ENCODE measurements around the gene OPCML. TPM values are rescaled to one million over a fixed set of nuclear protein-coding genes. Genes with fewer than 3 reads are reported as not detected.

The OPCML gene
- total RNA-seq, 4 donors from 2014 or later, result 0.16 TPM; not detected in 3

- 58 to 64% methylated on average over 3 of the region's 3 CpGs for WGBS, 2 donors
- no peak for DNase-seq (ENCODE audit: low spot score in 2 of 2)
- no peak overlapping the region for H3K4me3 ChIP-seq (ENCODE audit: low read depth, poor library complexity, severe bottlenecking)
- TF ChIP-seq CTCF (IDR thresholded peaks at IDR 0.05), result no peak
- TF ChIP-seq POLR2A (IDR thresholded peaks at IDR 0.05), result no peak
- intact Hi-C loops (cut with DNase I; ENCODE audit: low total_unique reads), result no loop called here
Observed at GRCh38 chr11:132639403-132639802, 892.9 kb downstream of the OPCML start.

- 47 to 73% methylated on average over 1 of the region's 1 CpG for WGBS, 2 donors
- intact Hi-C loops (cut with DNase I; ENCODE audit: low total_unique reads), result no loop called here
- TF ChIP-seq CTCF (IDR thresholded peaks at IDR 0.05) (no peak), POLR2A (IDR thresholded peaks at IDR 0.05) (no peak)
- DNase-seq (ENCODE audit: low spot score in 2 of 2), result no peak
- H3K4me3 ChIP-seq (ENCODE audit: low read depth, poor library complexity, severe bottlenecking), result no peak overlapping the region
Observed at GRCh38 chr11:132638423-132638822, 893.9 kb downstream of the OPCML start.

- no peak for DNase-seq (ENCODE audit: low spot score in 2 of 2)
- WGBS, 2 donors, result 88 to 91% methylated on average over 4 of the region's 4 CpGs
Observed at GRCh38 chr11:132636523-132636922, 895.8 kb downstream of the OPCML start.

GRCh38 chr11:132632641-132633124 is 899.6 kb downstream of the OPCML start:
- WGBS, 2 donors, result 22 to 33% methylated on average over 9 of the region's 9 CpGs
- intact Hi-C loops (cut with DNase I; ENCODE audit: low total_unique reads), result no loop called here
- TF ChIP-seq POLR2A (IDR thresholded peaks at IDR 0.05) (no peak), CTCF (IDR thresholded peaks at IDR 0.05) (no peak)
- H3K4me3 ChIP-seq (ENCODE audit: low read depth, poor library complexity, severe bottlenecking), result no peak overlapping the region
- DNase-seq (ENCODE audit: low spot score in 2 of 2), result no peak

More at GRCh38 chr11:132636523-132636922, 895.8 kb downstream of the OPCML start:
- TF ChIP-seq CTCF (IDR thresholded peaks at IDR 0.05) (no peak), POLR2A (IDR thresholded peaks at IDR 0.05) (no peak)
- H3K4me3 ChIP-seq (ENCODE audit: low read depth, poor library complexity, severe bottlenecking), result no peak overlapping the region
- intact Hi-C loops (cut with DNase I; ENCODE audit: low total_unique reads), result no loop called here

- no peak for DNase-seq (ENCODE audit: low spot score in 2 of 2)
- intact Hi-C loops (cut with DNase I; ENCODE audit: low total_unique reads), result no loop called here
- 43 to 50% methylated on average over 4 of the region's 4 CpGs for WGBS, 2 donors
- no peak for TF ChIP-seq POLR2A (IDR thresholded peaks at IDR 0.05)
- no peak for TF ChIP-seq CTCF (IDR thresholded peaks at IDR 0.05)
- H3K4me3 ChIP-seq (ENCODE audit: low read depth, poor library complexity, severe bottlenecking), result no peak overlapping the region
Observed at GRCh38 chr11:132631989-132632388, 900.3 kb downstream of the OPCML start.

GRCh38 chr11:132627981-132628380 is 904.3 kb downstream of the OPCML start:
- TF ChIP-seq POLR2A (IDR thresholded peaks at IDR 0.05), result no peak
- TF ChIP-seq CTCF (IDR thresholded peaks at IDR 0.05), result no peak
- intact Hi-C loops (cut with DNase I; ENCODE audit: low total_unique reads), result no loop called here
- 81 to 85% methylated on average over 3 of the region's 3 CpGs for WGBS, 2 donors

More at GRCh38 chr11:132627981-132628380, 904.3 kb downstream of the OPCML start:
- no peak overlapping the region for H3K4me3 ChIP-seq (ENCODE audit: low read depth, poor library complexity, severe bottlenecking)
- DNase-seq (ENCODE audit: low spot score in 2 of 2), result no peak

Measured in lower leg skin (tissue), 4 donors.